ENCODE data around the gene ANKRD22. TPM values are rescaled to one million over a fixed set of nuclear protein-coding genes. Genes with fewer than 3 reads are reported as not detected.
A peak's percentile ranks its signal among the peaks of the same experiment; 100 is the strongest.

Gene ANKRD22
- total and polyA plus RNA-seq, 10 of the 15 experiments (the other 5 are each of a cell fraction or from before 2014, with no cell fraction given) = 0.30 to 1.3 (median 0.71) TPM

DNA sequence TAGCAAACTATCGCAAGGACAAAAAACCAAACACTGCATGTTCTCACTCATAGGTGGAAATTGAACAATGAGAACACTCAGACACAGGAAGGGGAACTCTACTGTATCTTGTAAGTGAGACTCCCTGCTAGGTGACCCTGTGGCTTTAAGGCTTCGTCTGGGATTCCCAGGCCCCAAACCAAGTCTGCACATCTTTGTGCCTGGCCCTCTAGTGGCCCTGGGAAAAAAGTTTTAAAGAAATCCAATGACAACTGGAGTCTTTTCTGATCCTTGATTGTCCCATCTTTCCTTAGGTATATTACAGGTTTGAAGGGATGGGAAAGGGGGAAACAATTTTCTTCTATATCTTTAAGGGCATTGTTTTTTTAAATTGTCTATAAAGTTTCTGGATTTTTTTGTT, 59.7 kb downstream of the ANKRD22 start (continued):
- TF ChIP-seq, protein P1, sequence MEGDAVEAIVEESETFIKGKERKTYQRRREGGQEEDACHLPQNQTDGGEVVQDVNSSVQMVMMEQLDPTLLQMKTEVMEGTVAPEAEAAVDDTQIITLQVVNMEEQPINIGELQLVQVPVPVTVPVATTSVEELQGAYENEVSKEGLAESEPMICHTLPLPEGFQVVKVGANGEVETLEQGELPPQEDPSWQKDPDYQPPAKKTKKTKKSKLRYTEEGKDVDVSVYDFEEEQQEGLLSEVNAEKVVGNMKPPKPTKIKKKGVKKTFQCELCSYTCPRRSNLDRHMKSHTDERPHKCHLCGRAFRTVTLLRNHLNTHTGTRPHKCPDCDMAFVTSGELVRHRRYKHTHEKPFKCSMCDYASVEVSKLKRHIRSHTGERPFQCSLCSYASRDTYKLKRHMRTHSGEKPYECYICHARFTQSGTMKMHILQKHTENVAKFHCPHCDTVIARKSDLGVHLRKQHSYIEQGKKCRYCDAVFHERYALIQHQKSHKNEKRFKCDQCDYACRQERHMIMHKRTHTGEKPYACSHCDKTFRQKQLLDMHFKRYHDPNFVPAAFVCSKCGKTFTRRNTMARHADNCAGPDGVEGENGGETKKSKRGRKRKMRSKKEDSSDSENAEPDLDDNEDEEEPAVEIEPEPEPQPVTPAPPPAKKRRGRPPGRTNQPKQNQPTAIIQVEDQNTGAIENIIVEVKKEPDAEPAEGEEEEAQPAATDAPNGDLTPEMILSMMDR (IDR thresholded peaks at IDR 0.05 in 2 of 3, conservative IDR thresholded peaks at IDR 0.05 in 1 of 3; ENCODE audit: control insufficient read depth in 2 of 3, extremely low read depth in 1 of 3, insufficient read depth in 1 of 3, low read depth in 3 of 3, low read length in 3 of 3) = peak; percentile 44 to 57 (median 52)
- TF ChIP-seq, protein P2, sequence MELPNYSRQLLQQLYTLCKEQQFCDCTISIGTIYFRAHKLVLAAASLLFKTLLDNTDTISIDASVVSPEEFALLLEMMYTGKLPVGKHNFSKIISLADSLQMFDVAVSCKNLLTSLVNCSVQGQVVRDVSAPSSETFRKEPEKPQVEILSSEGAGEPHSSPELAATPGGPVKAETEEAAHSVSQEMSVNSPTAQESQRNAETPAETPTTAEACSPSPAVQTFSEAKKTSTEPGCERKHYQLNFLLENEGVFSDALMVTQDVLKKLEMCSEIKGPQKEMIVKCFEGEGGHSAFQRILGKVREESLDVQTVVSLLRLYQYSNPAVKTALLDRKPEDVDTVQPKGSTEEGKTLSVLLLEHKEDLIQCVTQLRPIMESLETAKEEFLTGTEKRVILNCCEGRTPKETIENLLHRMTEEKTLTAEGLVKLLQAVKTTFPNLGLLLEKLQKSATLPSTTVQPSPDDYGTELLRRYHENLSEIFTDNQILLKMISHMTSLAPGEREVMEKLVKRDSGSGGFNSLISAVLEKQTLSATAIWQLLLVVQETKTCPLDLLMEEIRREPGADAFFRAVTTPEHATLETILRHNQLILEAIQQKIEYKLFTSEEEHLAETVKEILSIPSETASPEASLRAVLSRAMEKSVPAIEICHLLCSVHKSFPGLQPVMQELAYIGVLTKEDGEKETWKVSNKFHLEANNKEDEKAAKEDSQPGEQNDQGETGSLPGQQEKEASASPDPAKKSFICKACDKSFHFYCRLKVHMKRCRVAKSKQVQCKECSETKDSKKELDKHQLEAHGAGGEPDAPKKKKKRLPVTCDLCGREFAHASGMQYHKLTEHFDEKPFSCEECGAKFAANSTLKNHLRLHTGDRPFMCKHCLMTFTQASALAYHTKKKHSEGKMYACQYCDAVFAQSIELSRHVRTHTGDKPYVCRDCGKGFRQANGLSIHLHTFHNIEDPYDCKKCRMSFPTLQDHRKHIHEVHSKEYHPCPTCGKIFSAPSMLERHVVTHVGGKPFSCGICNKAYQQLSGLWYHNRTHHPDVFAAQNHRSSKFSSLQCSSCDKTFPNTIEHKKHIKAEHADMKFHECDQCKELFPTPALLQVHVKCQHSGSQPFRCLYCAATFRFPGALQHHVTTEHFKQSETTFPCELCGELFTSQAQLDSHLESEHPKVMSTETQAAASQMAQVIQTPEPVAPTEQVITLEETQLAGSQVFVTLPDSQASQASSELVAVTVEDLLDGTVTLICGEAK (IDR thresholded peaks at IDR 0.05; ENCODE audit: borderline replicate concordance) = no peak
- TF ChIP-seq ZNF274 (IDR thresholded peaks at IDR 0.05; ENCODE audit: insufficient read depth, insufficient read length) = no peak
- TF ChIP-seq PAX5 (IDR thresholded peaks at IDR 0.05; ENCODE audit: borderline replicate concordance, low read depth, low read length) = no peak
- TF ChIP-seq RAD21 (IDR thresholded peaks at IDR 0.05; ENCODE audit: insufficient read depth, low read depth, low read length) = peak; percentile 56
- peak; percentile 66 for TF ChIP-seq RUNX3 (IDR thresholded peaks at IDR 0.05; ENCODE audit: low read length)

DNA sequence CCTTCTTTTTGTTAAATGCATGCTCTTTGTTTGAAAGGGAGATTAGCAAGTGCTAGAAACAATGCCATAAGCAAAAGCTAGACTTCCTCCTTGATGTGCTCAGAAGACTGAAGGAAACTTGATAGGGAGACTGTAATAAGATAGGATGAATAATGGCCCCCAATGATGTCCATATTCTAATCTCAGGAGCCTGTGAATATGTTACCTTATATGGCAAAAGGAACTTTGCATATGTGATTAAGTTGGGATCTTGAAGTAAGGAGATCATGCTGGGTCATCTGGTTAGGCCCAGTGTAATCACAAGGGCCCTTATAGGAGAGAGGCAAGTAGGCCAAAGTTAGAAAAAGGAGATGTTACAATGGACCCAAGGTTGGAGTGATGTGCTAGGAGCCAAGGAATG, 62.7 kb downstream of the ANKRD22 start:
- H3K4me3 ChIP-seq = no peak overlapping the region
- peaks cover 7% of the 10 kb centered on the region; the same call in 1 of the 2 replicates for H3K4me1 ChIP-seq (ENCODE audit: control insufficient read depth, insufficient read depth, low read length)
- FAIRE-seq = no peak
- TF ChIP-seq GABPA (IDR thresholded peaks at IDR 0.05; ENCODE audit: low read depth) (no peak), RFX5 (IDR thresholded peaks at IDR 0.05; ENCODE audit: low read depth, low read length) (no peak)
- TF ChIP-seq, protein P3, sequence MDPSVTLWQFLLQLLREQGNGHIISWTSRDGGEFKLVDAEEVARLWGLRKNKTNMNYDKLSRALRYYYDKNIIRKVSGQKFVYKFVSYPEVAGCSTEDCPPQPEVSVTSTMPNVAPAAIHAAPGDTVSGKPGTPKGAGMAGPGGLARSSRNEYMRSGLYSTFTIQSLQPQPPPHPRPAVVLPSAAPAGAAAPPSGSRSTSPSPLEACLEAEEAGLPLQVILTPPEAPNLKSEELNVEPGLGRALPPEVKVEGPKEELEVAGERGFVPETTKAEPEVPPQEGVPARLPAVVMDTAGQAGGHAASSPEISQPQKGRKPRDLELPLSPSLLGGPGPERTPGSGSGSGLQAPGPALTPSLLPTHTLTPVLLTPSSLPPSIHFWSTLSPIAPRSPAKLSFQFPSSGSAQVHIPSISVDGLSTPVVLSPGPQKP (IDR thresholded peaks at IDR 0.05; ENCODE audit: low read depth, low read length) = no peak
- no peaks in the 10 kb centered on the region for H3K27me3 ChIP-seq (replicated peaks in 1 of 2; ENCODE audit: control insufficient read depth in 2 of 2, insufficient read depth in 2 of 2, low read length in 1 of 2)
- SMC1A ChIA-PET (ENCODE audit: uncharacterized antibody, unreplicated experiment) = interaction anchor here (0.9 to 1.0 kb wide), 2 partner anchors 11 to 30 kb away, joined by 3 to 4 read pairs; no protein-coding TSS in a partner anchor
- POLR2A ChIA-PET = no interaction called here
- no peak overlapping the region for H3K4me2 ChIP-seq (ENCODE audit: control insufficient read depth, insufficient read depth)
- RAD21 ChIA-PET (ENCODE audit: unreplicated experiment) = interaction anchor here (1.0 kb wide), 1 partner anchor 61 kb away, joined by 3 read pairs; no protein-coding TSS in a partner anchor
- no peak overlapping the region for H3K9ac ChIP-seq (ENCODE audit: control insufficient read depth, insufficient read depth, low read length)
- H2AFZ ChIP-seq (ENCODE audit: control insufficient read depth, low read depth, low read length) = no peak overlapping the region
- in situ Hi-C loops (cut with MboI) = no loop called here
- H3K9me3 ChIP-seq (replicated peaks; ENCODE audit: control insufficient read depth, insufficient read depth, low read length) = no peaks in the 10 kb centered on the region; the same call in 2 of the 3 replicates
- no peaks in the 10 kb centered on the region for H3K36me3 ChIP-seq (ENCODE audit: control insufficient read depth in 2 of 2, insufficient read depth in 2 of 2, low read length in 1 of 2)
- no peaks in the 10 kb centered on the region for H4K20me1 ChIP-seq (ENCODE audit: control insufficient read depth, insufficient read depth)
- CTCF ChIA-PET = interaction anchor here (0.7 to 1.5 kb wide), 4 partner anchors 14 to 70 kb away, joined by 3 to 5 read pairs (median 3); no protein-coding TSS in a partner anchor
- ATAC-seq = no peak
- H3K27ac ChIP-seq (ENCODE audit: control insufficient read depth, insufficient read depth) = no peak overlapping the region
- no peak for DNase-seq (ENCODE audit: low read depth, low spot score)
- no TSS peak for BruUV-seq (replicated peaks)
- intact Hi-C loops (cut with micrococcal nuclease; ENCODE audit: unreplicated experiment) = no loop called here
- H3K79me2 ChIP-seq (ENCODE audit: control insufficient read depth, insufficient read depth, low read length) = no peaks in the 10 kb centered on the region

Data from GM12878 (cell line).